HG03139 (cell line): Measurements from ENCODE around the gene NDST1.
"Not testable (repeated sequence)": the region's sequence is repeated elsewhere in the genome, so short reads cannot be mapped to it uniquely, and the experiment has no call there.

Experiments
- ATAC-seq: cut with Tn5 transposase; IDR thresholded peaks from one replicate; pipeline ENCODE4 v1.9.1; 2021; ENCODE audit not compliant: unreplicated experiment

NDST1 gene

GRCh38 chr5:150507474-150508276 lies at the start of gene NDST1:
NDST1 (plus strand) TSS chr5:150508131; CDS start chr5:150521255, 13,124 bp downstream.
- no peak for ATAC-seq

- peak; percentile 57 for ATAC-seq
Observed at GRCh38 chr5:150458802-150459557, 49.0 kb upstream of the NDST1 start.

GRCh38 chr5:150460781-150461180 lies 47.1 kb upstream of the NDST1 start:
- no peak for ATAC-seq

GRCh38 chr5:150461231-150461630 lies 46.7 kb upstream of the NDST1 start:
- ATAC-seq = peak; percentile 72

- no peak for ATAC-seq
Observed at GRCh38 chr5:150464554-150465012, 43.3 kb upstream of the NDST1 start.

GRCh38 chr5:150465927-150466326 lies 42.0 kb upstream of the NDST1 start:
- no peak for ATAC-seq

GRCh38 chr5:150468206-150468605 lies 39.7 kb upstream of the NDST1 start:
- ATAC-seq = no peak

GRCh38 chr5:150469718-150470469 lies 38.0 kb upstream of the NDST1 start:
- no peak for ATAC-seq

GRCh38 chr5:150473673-150474358 lies 34.1 kb upstream of the NDST1 start:
- ATAC-seq = no peak

- not testable (repeated sequence) for ATAC-seq
Observed at GRCh38 chr5:150476568-150476967, 31.4 kb upstream of the NDST1 start.

GRCh38 chr5:150479416-150479815 lies 28.5 kb upstream of the NDST1 start:
- ATAC-seq = no peak

GRCh38 chr5:150481708-150481965 lies 26.3 kb upstream of the NDST1 start:
- no peak for ATAC-seq

GRCh38 chr5:150481972-150482406 lies 25.9 kb upstream of the NDST1 start:
- no peak for ATAC-seq

GRCh38 chr5:150484964-150485692 lies 22.8 kb upstream of the NDST1 start:
- no peak for ATAC-seq

GRCh38 chr5:150485693-150486401 lies 22.1 kb upstream of the NDST1 start:
- no peak for ATAC-seq

- ATAC-seq = no peak
Observed at GRCh38 chr5:150486402-150487198, 21.3 kb upstream of the NDST1 start.

- ATAC-seq = no peak
Observed at GRCh38 chr5:150487199-150488061, 20.5 kb upstream of the NDST1 start.
